COLO668 (cell line): Measurements from ENCODE around the gene TEAD2.

Experiments
- DNase-seq: peaks from one replicate; lab custom pipeline; 2025; ENCODE audit not compliant: unreplicated experiment; lab: John Stamatoyannopoulos, UW

Gene TEAD2

GRCh38 chr19:49348305-49349189, 13.7 kb downstream of the TEAD2 start:
- no peak for DNase-seq

- DNase-seq = no peak
Observed at GRCh38 chr19:49347835-49348234, 14.4 kb downstream of the TEAD2 start.

- DNase-seq = no peak
Observed at GRCh38 chr19:49347191-49347590, 15.0 kb downstream of the TEAD2 start.

GRCh38 chr19:49344505-49345423, 17.5 kb downstream of the TEAD2 start:
- no peak for DNase-seq

GRCh38 chr19:49343123-49343522, 19.1 kb downstream of the TEAD2 start:
- DNase-seq = no peak

- DNase-seq = no peak
Observed at GRCh38 chr19:49342291-49342721, 19.9 kb downstream of the TEAD2 start.

GRCh38 chr19:49340865-49341718, 21.1 kb downstream of the TEAD2 start:
- DNase-seq = no peak

GRCh38 chr19:49340069-49340864, 21.9 kb downstream of the TEAD2 start:
- peak; percentile 30 for DNase-seq

- no peak for DNase-seq
Observed at GRCh38 chr19:49339301-49340068, 22.7 kb downstream of the TEAD2 start.

- DNase-seq = peak; percentile 14
Observed at GRCh38 chr19:49338691-49339300, 23.4 kb downstream of the TEAD2 start.

GRCh38 chr19:49338023-49338677, 24.1 kb downstream of the TEAD2 start:
- no peak for DNase-seq

- DNase-seq = no peak
Observed at GRCh38 chr19:49337267-49338022, 24.8 kb downstream of the TEAD2 start.

- DNase-seq = no peak
Observed at GRCh38 chr19:49336482-49337266, 25.5 kb downstream of the TEAD2 start.

- no peak for DNase-seq
Observed at GRCh38 chr19:49335784-49336481, 26.3 kb downstream of the TEAD2 start.

- DNase-seq = no peak
Observed at GRCh38 chr19:49335071-49335783, 27.0 kb downstream of the TEAD2 start, which contains the start of gene CD37. CD37 (plus strand) TSS chr19:49335406; CDS start chr19:49335541, 135 bp downstream.
